ENCODE results near the gene FAM177B.
"Not testable (repeated sequence)": the region's sequence is repeated elsewhere in the genome, so short reads cannot be mapped to it uniquely, and the experiment has no call there.

The FAM177B gene

GRCh38 chr1:222751255-222751654, 14.3 kb downstream of the FAM177B start:
- H3K36me3 ChIP-seq (ENCODE audit: control insufficient read depth, insufficient read depth, low read length), result no peaks in the 10 kb centered on the region
- no peak overlapping the region for H3K9ac ChIP-seq (ENCODE audit: low read length)
- H3K4me1 ChIP-seq (ENCODE audit: control insufficient read depth, insufficient read depth, low read length), result peaks cover 11% of the 10 kb centered on the region
- no peak overlapping the region for H3K4me3 ChIP-seq (ENCODE audit: low read length)
- H3K27me3 ChIP-seq (ENCODE audit: control insufficient read depth, insufficient read depth, low read length), result no peaks in the 10 kb centered on the region
- H3K27ac ChIP-seq (ENCODE audit: low read depth, low read length), result no peak overlapping the region

DNA sequence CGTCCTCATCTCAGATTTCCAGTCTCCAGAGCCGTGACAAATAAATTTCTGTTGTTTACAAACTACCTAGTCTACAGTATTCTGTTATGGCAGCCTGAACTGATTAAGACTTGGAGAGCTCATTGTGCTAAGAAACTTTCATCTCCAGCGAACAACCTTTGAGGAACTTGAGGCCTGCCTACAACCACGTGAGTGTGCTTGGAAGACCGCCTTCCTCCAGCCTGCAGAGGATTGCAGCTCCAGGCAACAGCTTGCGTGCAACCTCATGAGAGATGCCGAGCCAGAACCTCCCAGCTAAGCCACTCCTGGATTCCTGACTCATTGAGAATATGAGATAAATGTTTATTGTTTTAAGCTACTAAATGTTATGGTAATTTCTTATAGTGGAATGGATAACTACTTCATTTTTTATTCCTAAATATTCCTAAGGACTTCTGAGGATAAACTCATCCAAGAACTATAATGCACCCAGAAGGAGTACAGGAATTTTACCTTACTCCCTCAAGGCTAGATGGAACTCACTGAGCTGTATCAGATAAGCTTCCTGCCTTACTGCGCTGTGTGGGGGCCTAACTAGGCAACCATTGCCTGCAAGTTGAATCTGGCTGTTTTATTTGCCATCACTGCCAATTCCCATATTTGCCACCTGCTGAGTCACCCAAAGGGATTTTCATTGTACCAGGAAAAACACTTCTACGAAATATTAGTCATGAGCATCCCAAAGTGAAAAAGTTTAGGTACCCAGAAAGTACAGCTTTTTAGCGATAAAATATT, 17.6 kb downstream of the FAM177B start:
- Histone ChIP-seq H3K4me3 (ENCODE audit: low read length) (no peak overlapping the region), H3K27ac (ENCODE audit: low read depth, low read length) (peak overlapping the region; percentile 81), H3K4me1 (ENCODE audit: control insufficient read depth, insufficient read depth, low read length) (peaks cover 28% of the 10 kb centered on the region), H3K9ac (ENCODE audit: low read length) (no peak overlapping the region), H3K36me3 (ENCODE audit: control insufficient read depth, insufficient read depth, low read length) (no peaks in the 10 kb centered on the region), H3K27me3 (ENCODE audit: control insufficient read depth, insufficient read depth, low read length) (no peaks in the 10 kb centered on the region)

GRCh38 chr1:222757646-222758268, 20.8 kb downstream of the FAM177B start:
- no peak overlapping the region for H3K9ac ChIP-seq (ENCODE audit: low read length)
- H3K27ac ChIP-seq (ENCODE audit: low read depth, low read length), result peak overlapping the region; percentile 97
- H3K4me3 ChIP-seq (ENCODE audit: low read length), result no peak overlapping the region
- H3K4me1 ChIP-seq (ENCODE audit: control insufficient read depth, insufficient read depth, low read length), result peaks cover 28% of the 10 kb centered on the region
- H3K36me3 ChIP-seq (ENCODE audit: control insufficient read depth, insufficient read depth, low read length), result no peaks in the 10 kb centered on the region
- H3K27me3 ChIP-seq (ENCODE audit: control insufficient read depth, insufficient read depth, low read length), result no peaks in the 10 kb centered on the region

GRCh38 chr1:222759451-222760035, 22.5 kb downstream of the FAM177B start:
- no peak overlapping the region for H3K9ac ChIP-seq (ENCODE audit: low read length)
- no peaks in the 10 kb centered on the region for H3K27me3 ChIP-seq (ENCODE audit: control insufficient read depth, insufficient read depth, low read length)
- H3K36me3 ChIP-seq (ENCODE audit: control insufficient read depth, insufficient read depth, low read length), result no peaks in the 10 kb centered on the region
- H3K4me1 ChIP-seq (ENCODE audit: control insufficient read depth, insufficient read depth, low read length), result peaks cover 28% of the 10 kb centered on the region
- H3K4me3 ChIP-seq (ENCODE audit: low read length), result no peak overlapping the region
- peak overlapping the region; percentile 97 for H3K27ac ChIP-seq (ENCODE audit: low read depth, low read length)

DNA sequence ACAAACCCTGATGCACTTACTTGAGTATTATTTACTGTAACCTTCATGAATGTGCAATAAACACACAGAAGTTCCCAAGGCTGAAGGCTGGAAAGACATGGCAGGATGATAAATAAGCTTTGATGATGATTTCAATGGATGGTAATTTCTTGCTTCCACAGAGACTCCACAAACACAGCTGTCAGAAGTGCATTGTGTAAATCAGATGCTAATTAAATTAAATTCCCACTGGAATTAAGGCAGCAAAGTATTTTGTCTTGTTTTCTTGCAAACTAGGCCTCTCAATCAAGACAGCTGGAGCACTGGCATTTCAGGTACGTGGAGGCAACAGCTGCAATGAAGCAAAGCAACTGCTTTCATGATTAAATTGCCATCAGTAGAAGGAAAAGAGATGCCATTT, 24.1 kb downstream of the FAM177B start:
- Histone ChIP-seq H3K4me1 (ENCODE audit: control insufficient read depth, insufficient read depth, low read length) (peaks cover 17% of the 10 kb centered on the region), H3K27ac (ENCODE audit: low read depth, low read length) (no peak overlapping the region), H3K4me3 (ENCODE audit: low read length) (no peak overlapping the region), H3K36me3 (ENCODE audit: control insufficient read depth, insufficient read depth, low read length) (no peaks in the 10 kb centered on the region), H3K27me3 (ENCODE audit: control insufficient read depth, insufficient read depth, low read length) (no peaks in the 10 kb centered on the region), H3K9ac (ENCODE audit: low read length) (no peak overlapping the region)

DNA sequence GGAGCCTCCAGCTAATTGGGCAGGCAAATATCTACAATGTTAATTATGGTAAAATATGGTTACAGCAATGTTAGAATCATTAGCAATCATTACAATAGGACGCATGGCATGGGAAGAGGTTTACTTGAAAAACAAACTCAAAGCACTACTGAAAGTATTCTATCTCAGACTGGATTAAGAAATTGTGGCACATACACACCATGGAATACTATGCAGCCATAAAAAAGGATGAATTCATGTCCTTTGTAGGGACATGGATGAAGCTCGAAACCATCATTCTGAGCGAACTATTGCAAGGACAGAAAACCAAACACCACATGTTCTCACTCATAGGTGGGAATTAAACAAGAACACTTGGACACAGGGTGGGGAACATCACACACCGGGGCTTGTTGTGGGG, 25.2 kb downstream of the FAM177B start:
- H3K27ac ChIP-seq (ENCODE audit: low read depth, low read length); H3K4me3 ChIP-seq (ENCODE audit: low read length); H3K36me3 ChIP-seq (ENCODE audit: control insufficient read depth, insufficient read depth, low read length); H3K27me3 ChIP-seq (ENCODE audit: control insufficient read depth, insufficient read depth, low read length); H3K9ac ChIP-seq (ENCODE audit: low read length): not testable (repeated sequence)
- H3K4me1 ChIP-seq (ENCODE audit: control insufficient read depth, insufficient read depth, low read length), result peaks cover 14% of the 10 kb centered on the region

DNA sequence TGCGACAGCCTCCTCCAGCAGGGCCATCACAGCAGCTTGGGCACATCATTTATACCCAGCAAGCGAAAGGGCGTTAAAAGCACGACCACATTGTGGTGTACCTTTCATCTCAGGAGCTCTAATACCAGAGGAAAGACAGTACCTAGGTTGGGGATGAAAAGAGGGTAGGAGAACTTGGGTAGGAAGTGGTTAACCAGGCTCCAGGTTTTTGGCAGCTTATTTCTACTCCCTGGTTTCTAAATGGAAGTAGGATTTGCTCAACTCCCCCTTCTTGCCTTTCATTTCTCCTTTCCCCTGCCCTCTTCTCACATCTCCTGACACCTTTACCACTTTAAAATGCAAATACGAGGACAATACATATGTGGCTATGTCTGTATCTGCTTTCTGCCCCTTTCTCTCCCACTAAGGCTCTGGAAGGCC, 30.2 kb downstream of the FAM177B start:
- Histone ChIP-seq H3K4me3 (ENCODE audit: low read length) (no peak overlapping the region), H3K9ac (ENCODE audit: low read length) (no peak overlapping the region), H3K27me3 (ENCODE audit: control insufficient read depth, insufficient read depth, low read length) (no peaks in the 10 kb centered on the region), H3K36me3 (ENCODE audit: control insufficient read depth, insufficient read depth, low read length) (no peaks in the 10 kb centered on the region), H3K4me1 (ENCODE audit: control insufficient read depth, insufficient read depth, low read length) (no peaks in the 10 kb centered on the region), H3K27ac (ENCODE audit: low read depth, low read length) (no peak overlapping the region)

DNA sequence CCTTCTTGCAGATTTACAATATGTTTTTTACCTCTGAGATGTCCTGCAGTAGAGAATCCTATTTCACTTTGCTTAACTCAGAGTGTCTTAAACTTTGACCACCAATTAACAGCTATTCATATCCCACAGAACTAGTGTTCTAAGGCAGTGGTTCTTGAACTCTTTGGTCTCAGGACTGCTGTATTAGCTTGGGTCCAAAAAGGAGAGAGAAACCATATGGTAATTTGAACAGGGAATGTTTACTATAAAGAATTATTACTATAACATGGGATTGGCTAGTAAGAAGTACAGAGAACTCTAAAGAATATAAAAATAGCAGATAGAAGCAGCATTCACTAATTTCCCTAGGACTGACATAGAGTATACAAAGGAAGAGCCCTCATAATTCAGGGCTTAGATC, 31.6 kb downstream of the FAM177B start:
- Histone ChIP-seq H3K36me3 (ENCODE audit: control insufficient read depth, insufficient read depth, low read length) (no peaks in the 10 kb centered on the region), H3K27ac (ENCODE audit: low read depth, low read length) (no peak overlapping the region), H3K4me3 (ENCODE audit: low read length) (no peak overlapping the region), H3K27me3 (ENCODE audit: control insufficient read depth, insufficient read depth, low read length) (no peaks in the 10 kb centered on the region), H3K9ac (ENCODE audit: low read length) (no peak overlapping the region), H3K4me1 (ENCODE audit: control insufficient read depth, insufficient read depth, low read length) (no peaks in the 10 kb centered on the region)

DNA sequence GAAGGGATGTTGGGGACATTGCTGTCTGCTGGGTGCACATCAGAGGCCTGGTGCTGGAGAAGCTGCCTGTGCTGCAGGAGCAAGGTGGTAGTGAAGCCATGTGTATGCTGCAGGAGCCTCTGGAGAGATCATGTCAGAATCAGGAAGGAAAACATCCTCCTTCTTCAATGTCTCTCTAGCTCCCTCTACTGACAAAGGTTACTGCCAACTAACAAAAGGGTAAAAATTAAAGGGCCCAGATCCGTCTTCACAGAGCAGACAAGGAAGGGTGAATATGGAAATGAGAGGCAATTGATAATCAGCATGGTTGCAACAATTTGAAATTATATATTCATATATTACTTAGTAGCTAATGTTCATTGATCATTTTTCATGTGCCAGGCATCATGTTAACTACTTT, 32.2 kb downstream of the FAM177B start:
- H3K9ac ChIP-seq (ENCODE audit: low read length), result no peak overlapping the region
- H3K27ac ChIP-seq (ENCODE audit: low read depth, low read length), result no peak overlapping the region

GRCh38 chr1:222769971-222770620, 33.1 kb downstream of the FAM177B start:
- H3K27me3 ChIP-seq (ENCODE audit: control insufficient read depth, insufficient read depth, low read length), result no peaks in the 10 kb centered on the region
- no peak overlapping the region for H3K27ac ChIP-seq (ENCODE audit: low read depth, low read length)
- H3K36me3 ChIP-seq (ENCODE audit: control insufficient read depth, insufficient read depth, low read length), result no peaks in the 10 kb centered on the region
- H3K9ac ChIP-seq (ENCODE audit: low read length), result no peak overlapping the region
- no peaks in the 10 kb centered on the region for H3K4me1 ChIP-seq (ENCODE audit: control insufficient read depth, insufficient read depth, low read length)
- no peak overlapping the region for H3K4me3 ChIP-seq (ENCODE audit: low read length)

More for the DNA sequence above, 32.2 kb downstream of the FAM177B start:
- no peaks in the 10 kb centered on the region for H3K4me1 ChIP-seq (ENCODE audit: control insufficient read depth, insufficient read depth, low read length)
- H3K36me3 ChIP-seq (ENCODE audit: control insufficient read depth, insufficient read depth, low read length), result no peaks in the 10 kb centered on the region
- no peaks in the 10 kb centered on the region for H3K27me3 ChIP-seq (ENCODE audit: control insufficient read depth, insufficient read depth, low read length)
- H3K4me3 ChIP-seq (ENCODE audit: low read length), result no peak overlapping the region

DNA sequence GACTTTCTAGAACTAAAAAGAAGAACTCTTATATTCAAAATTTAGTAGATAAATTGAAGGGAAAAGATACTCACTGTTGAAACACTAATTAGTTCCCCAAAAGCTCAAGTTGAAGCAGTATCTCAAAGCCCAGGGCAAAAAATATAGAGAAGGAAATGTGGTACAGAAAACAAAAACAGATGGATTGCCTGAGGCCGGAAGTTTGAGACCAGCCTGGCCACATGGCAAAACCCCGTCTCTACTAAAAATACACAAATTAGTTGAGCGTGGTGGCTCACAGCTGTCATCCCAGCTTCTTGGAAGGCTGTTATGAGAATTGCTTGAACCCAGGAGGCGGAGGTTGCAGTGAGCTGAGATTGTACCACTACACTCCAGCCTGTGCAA, 36.0 kb downstream of the FAM177B start:
- H3K27ac ChIP-seq (ENCODE audit: low read depth, low read length), result no peak overlapping the region

DNA sequence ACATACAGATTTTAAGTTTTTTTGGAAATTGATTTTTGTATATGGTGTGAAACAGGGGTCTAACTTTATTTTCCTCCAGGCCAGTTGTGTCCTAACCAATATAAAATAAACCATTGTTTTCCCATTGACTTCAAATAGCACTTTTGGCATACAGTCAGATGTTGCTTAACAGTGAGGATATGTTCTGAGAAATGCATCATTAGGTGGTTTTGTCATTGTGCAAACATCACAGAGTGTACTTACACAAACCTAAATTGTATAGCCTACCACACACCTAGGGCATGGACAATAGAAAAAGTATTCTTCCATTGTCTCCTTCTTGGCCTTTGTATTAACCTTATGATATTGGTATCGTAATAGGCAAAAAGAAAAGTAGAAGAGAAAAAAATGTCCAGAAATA, 40.5 kb downstream of the FAM177B start:
- Histone ChIP-seq H3K27ac (ENCODE audit: low read depth, low read length) (no peak overlapping the region), H3K27me3 (ENCODE audit: control insufficient read depth, insufficient read depth, low read length) (no peaks in the 10 kb centered on the region), H3K4me1 (ENCODE audit: control insufficient read depth, insufficient read depth, low read length) (no peaks in the 10 kb centered on the region), H3K36me3 (ENCODE audit: control insufficient read depth, insufficient read depth, low read length) (no peaks in the 10 kb centered on the region), H3K9ac (ENCODE audit: low read length) (no peak overlapping the region), H3K4me3 (ENCODE audit: low read length) (no peak overlapping the region)

More for the DNA sequence above, 36.0 kb downstream of the FAM177B start:
- no peaks in the 10 kb centered on the region for H3K4me1 ChIP-seq (ENCODE audit: control insufficient read depth, insufficient read depth, low read length)
- H3K4me3 ChIP-seq (ENCODE audit: low read length), result no peak overlapping the region
- no peaks in the 10 kb centered on the region for H3K27me3 ChIP-seq (ENCODE audit: control insufficient read depth, insufficient read depth, low read length)
- no peak overlapping the region for H3K9ac ChIP-seq (ENCODE audit: low read length)
- no peaks in the 10 kb centered on the region for H3K36me3 ChIP-seq (ENCODE audit: control insufficient read depth, insufficient read depth, low read length)

Measured in rectal smooth muscle tissue (tissue), 1 donor.